GM19043 (cell line): ENCODE results near the gene TMEM269.
"Not testable (repeated sequence)": the region's sequence is repeated elsewhere in the genome, so short reads cannot be mapped to it uniquely, and the experiment has no call there.

ENCODE experiments used
- ATAC-seq: cut with Tn5 transposase; IDR thresholded peaks from one replicate; pipeline ENCODE4 v1.9.1; 2021; ENCODE audit warnings: low read depth; ENCODE audit not compliant: unreplicated experiment

TMEM269 gene

GRCh38 chr1:42747125-42747524 lies 37.7 kb upstream of the TMEM269 start:
- ATAC-seq = no peak

GRCh38 chr1:42748021-42748420 lies 36.8 kb upstream of the TMEM269 start:
- no peak for ATAC-seq

- ATAC-seq = no peak
Observed at GRCh38 chr1:42748461-42749410, 36.1 kb upstream of the TMEM269 start.

- no peak for ATAC-seq
Observed at GRCh38 chr1:42750041-42750440, 34.8 kb upstream of the TMEM269 start.

GRCh38 chr1:42751511-42752070 lies 33.2 kb upstream of the TMEM269 start:
- not testable (repeated sequence) for ATAC-seq

GRCh38 chr1:42752284-42752683 lies 32.5 kb upstream of the TMEM269 start:
- ATAC-seq = no peak

GRCh38 chr1:42753070-42753469 lies 31.7 kb upstream of the TMEM269 start:
- no peak for ATAC-seq

- ATAC-seq = no peak
Observed at GRCh38 chr1:42756956-42757891, 27.6 kb upstream of the TMEM269 start.

- no peak for ATAC-seq
Observed at GRCh38 chr1:42757892-42758275, 26.9 kb upstream of the TMEM269 start.

- no peak for ATAC-seq
Observed at GRCh38 chr1:42758641-42759040, 26.1 kb upstream of the TMEM269 start.

GRCh38 chr1:42759114-42759513 lies 25.7 kb upstream of the TMEM269 start:
- no peak for ATAC-seq

GRCh38 chr1:42761567-42761966 lies 23.2 kb upstream of the TMEM269 start:
- no peak for ATAC-seq

- ATAC-seq = no peak
Observed at GRCh38 chr1:42762269-42762668, 22.5 kb upstream of the TMEM269 start.

- ATAC-seq = no peak
Observed at GRCh38 chr1:42765269-42765668, 19.5 kb upstream of the TMEM269 start.

GRCh38 chr1:42765832-42766740 lies 18.7 kb upstream of the TMEM269 start:
- ATAC-seq = peak; percentile 7

- peak; percentile 93 for ATAC-seq
Observed at GRCh38 chr1:42766741-42767509, 17.9 kb upstream of the TMEM269 start, which contains the start of the genes C1orf50 and P3H1. Gene C1orf50 (plus strand): TSS chr1:42767249. CDS start chr1:42767312, 63 bp downstream. Gene P3H1 (minus strand): TSS chr1:42767028. CDS start chr1:42766971, 57 bp downstream.

GRCh38 chr1:42767510-42768000 lies 17.2 kb upstream of the TMEM269 start:
- ATAC-seq = peak; percentile 7

GRCh38 chr1:42768172-42768571 lies 16.6 kb upstream of the TMEM269 start:
- ATAC-seq = no peak

- ATAC-seq = no peak
Observed at GRCh38 chr1:42769811-42770210, 15.0 kb upstream of the TMEM269 start.
